ENCODE results near the gene CENPX. TPM values are rescaled to one million over a fixed set of nuclear protein-coding genes. Genes with fewer than 3 reads are reported as not detected.

The CENPX gene
- total and polyA plus RNA-seq, 2 of the 13 experiments (the other 11 are each of a cell fraction or from before 2014, with no cell fraction given), result 92.7 to 170 TPM

GRCh38 chr17:82000803-82001570, 21.7 kb downstream of the CENPX start (continued):
- TF ChIP-seq CBX2 (IDR thresholded peaks at IDR 0.05; ENCODE audit: low read depth, low read length), result no peak
- no peak for TF ChIP-seq CBX2 (CRISPR knock-in tag; IDR thresholded peaks at IDR 0.05; ENCODE audit: low read depth)
- TF ChIP-seq GPN1 (CRISPR knock-in tag; IDR thresholded peaks at IDR 0.05; ENCODE audit: borderline replicate concordance), result 0 out of 2 replicates have a peak, but pooled peaks have one; percentile 47
- TF ChIP-seq ZUFSP (CRISPR knock-in tag; IDR thresholded peaks at IDR 0.05; ENCODE audit: borderline replicate concordance), result no peak
- TF ChIP-seq TAF15 (IDR thresholded peaks at IDR 0.05; ENCODE audit: low read depth, low read length, poor library complexity, severe bottlenecking), result peak; percentile 97
- TF ChIP-seq ZNF557 (CRISPR knock-in tag; IDR thresholded peaks at IDR 0.05), result 0 out of 2 replicates have a peak, but pooled peaks have one; percentile 21
- TF ChIP-seq ZBTB43 (CRISPR knock-in tag; conservative IDR thresholded peaks at IDR 0.05), result peak; percentile 85; the same call in 1 of the 2 replicates
- no peak for TF ChIP-seq LBX2 (CRISPR knock-in tag; IDR thresholded peaks at IDR 0.05; ENCODE audit: borderline replicate concordance)
- TF ChIP-seq POLR2G (IDR thresholded peaks at IDR 0.05; ENCODE audit: low read depth, low read length), result peak; percentile 75
- 0 out of 2 replicates have a peak, but pooled peaks have one; percentile 86 for TF ChIP-seq TOE1 (CRISPR knock-in tag; IDR thresholded peaks at IDR 0.05)
- TF ChIP-seq HDAC2 (CRISPR knock-in tag; IDR thresholded peaks at IDR 0.05), result peak; percentile 87
- TF ChIP-seq MYPOP (CRISPR knock-in tag; IDR thresholded peaks at IDR 0.05), result no peak
- no peak for TF ChIP-seq ZNF550 (CRISPR knock-in tag; IDR thresholded peaks at IDR 0.05; ENCODE audit: borderline replicate concordance)
- peak; percentile 83 for TF ChIP-seq THRA (CRISPR knock-in tag; IDR thresholded peaks at IDR 0.05; ENCODE audit: borderline replicate concordance)
- TF ChIP-seq ZMAT3 (CRISPR knock-in tag; conservative IDR thresholded peaks at IDR 0.05), result 0 out of 2 replicates have a peak, but pooled peaks have one; percentile 70
- peak; percentile 96 for TF ChIP-seq SAP130 (CRISPR knock-in tag; IDR thresholded peaks at IDR 0.05; ENCODE audit: low read depth)
- no peak; the same call in 1 of the 2 replicates for TF ChIP-seq ZFP82 (CRISPR knock-in tag; IDR thresholded peaks at IDR 0.05; ENCODE audit: borderline replicate concordance)
- peak; percentile 60 for TF ChIP-seq CEBPG (CRISPR knock-in tag; IDR thresholded peaks at IDR 0.05)
- peak; percentile 64; the same call in 1 of the 2 replicates for TF ChIP-seq ZNF761 (CRISPR knock-in tag; conservative IDR thresholded peaks at IDR 0.05)
- TF ChIP-seq ZNF607 (CRISPR knock-in tag; IDR thresholded peaks at IDR 0.05; ENCODE audit: borderline replicate concordance), result peak; percentile 91; the same call in 1 of the 2 replicates
- peak; percentile 78 for TF ChIP-seq ARHGAP35 (CRISPR knock-in tag; IDR thresholded peaks at IDR 0.05; ENCODE audit: borderline replicate concordance)
- peak; percentile 89 for TF ChIP-seq KLF6 (CRISPR knock-in tag; IDR thresholded peaks at IDR 0.05)

Data from HepG2 (cell line).